Gastroesophageal sphincter (tissue), 4 donors: ENCODE data around the gene ZNF329. TPM values are rescaled to one million over a fixed set of nuclear protein-coding genes. Genes with fewer than 3 reads are reported as not detected.
A peak's percentile ranks its signal among the peaks of the same experiment; 100 is the strongest.
"Not testable (repeated sequence)": the region's sequence is repeated elsewhere in the genome, so short reads cannot be mapped to it uniquely, and the experiment has no call there.

ENCODE experiments used
- ATAC-seq: fragments of 150-250 bp; one replicate; pipeline ENCODE4 v1.9.1; 2016; ENCODE audit warnings: mild to moderate bottlenecking, moderate library complexity
- H3K27ac ChIP-seq, 4 donors: fragments of 200-600 bp; sonication (generic) in 3 of 4; 1 replicate in 3 of 4; 2 replicates in 1 of 4; pipeline ENCODE4 v1.5.1; 2016 to 2019
- H3K27me3 ChIP-seq: fragments of 200-600 bp; sonication (generic); one replicate; pipeline ENCODE4 v1.5.1; 2019
- H3K36me3 ChIP-seq, 2 donors: fragments of 200-600 bp; sonication (generic); one replicate each; pipeline ENCODE4 v1.5.1; 2019; ENCODE audit warnings: control low read depth in 1 of 2
- H3K4me1 ChIP-seq, 3 donors: fragments of 200-600 bp; sonication (generic); 1 replicate in 2 of 3; 2 replicates in 1 of 3; pipeline ENCODE4 v1.5.1; 2016 to 2019; ENCODE audit warnings: control low read depth in 2 of 3
- H3K4me3 ChIP-seq, 2 donors: fragments of 200-600 bp; sonication (generic); one replicate each; pipeline ENCODE4 v1.5.1; 2019; ENCODE audit warnings: mild to moderate bottlenecking in 1 of 2, moderate library complexity in 1 of 2
- H3K9me3 ChIP-seq, 3 donors: fragments of 200-600 bp; sonication (generic); one replicate each; pipeline ENCODE4 v1.5.1; 2017 to 2019; ENCODE audit warnings: control low read depth in 2 of 3
- EP300 ChIP-seq: sonication (generic); formaldehyde crosslinking; IDR thresholded peaks from one replicate; pipeline ENCODE4 v1.6.1; 2017; ENCODE audit warnings: antibody characterized with exemption, mild to moderate bottlenecking
- POLR2A ChIP-seq, 2 donors: fragments of 450-650 bp; IDR thresholded peaks; one replicate each; pipeline ENCODE4 v1.6.1; 2017; ENCODE audit warnings: antibody characterized with exemption in 2 of 2, mild to moderate bottlenecking in 2 of 2, moderate library complexity in 1 of 2
- POLR2AphosphoS5 ChIP-seq: sonication (generic); formaldehyde crosslinking; IDR thresholded peaks from one replicate; pipeline ENCODE4 v1.6.1; 2017; ENCODE audit warnings: antibody characterized with exemption
- WGBS, 2 donors: methylation state at CpG; one replicate each; pipeline ENCODE4 v1.1.5; 2018; ENCODE audit warnings: low coverage in 1 of 2; 5-methylcytosine and 5-hydroxymethylcytosine counted together
- total RNA-seq, 4 donors: library from RNA; depleted of rRNA; stranded (reverse); fragments of >200 nt; gene quantifications; one replicate each; pipeline ENCODE4 v1.1.0, GENCODE V29; 2016
- TF ChIP-seq, protein P1 (sequence below), 4 experiments: fragments of 200-600 bp in 2 of 4; fragments of 450-650 bp in 2 of 4; sonication (generic) in 1 of 4; IDR thresholded peaks; one replicate each; pipeline ENCODE4 v1.5.1; 2017 to 2019; ENCODE audit warnings: antibody characterized with exemption in 4 of 4, mild to moderate bottlenecking in 2 of 4, moderate library complexity in 2 of 4

ZNF329 gene
- total RNA-seq, 4 donors from 2014 or later: 8.4 to 14.8 (median 11.7) TPM

GRCh38 chr19:58157045-58157728, 6.6 kb upstream of the ZNF329 start:
- TF ChIP-seq POLR2A (IDR thresholded peaks at IDR 0.05) (no peak), POLR2AphosphoS5 (no peak), EP300 (no peak)
- H3K27me3 ChIP-seq: no peaks in the 10 kb centered on the region
- H3K4me1 ChIP-seq: peaks cover 0 to 31% (median 10%) of the 10 kb centered on the region in 3 donors
- ATAC-seq: no peak
- H3K36me3 ChIP-seq: no peaks in the 10 kb centered on the region
- 87% methylated on average over 3 of the region's 53 CpGs; no CpG with 5 or more reads in 1 of the 2 donors for WGBS, 2 donors
- H3K4me3 ChIP-seq: no peak overlapping the region
- H3K9me3 ChIP-seq: peaks cover 0 to 23% (median 0%) of the 10 kb centered on the region in 3 donors
- no peak overlapping the region for H3K27ac ChIP-seq

GRCh38 chr19:58154679-58155648, 4.4 kb upstream of the ZNF329 start:
- Histone ChIP-seq H3K36me3 (no peaks in the 10 kb centered on the region), H3K4me1 (peaks cover 0 to 49% (median 12%) of the 10 kb centered on the region in 3 donors), H3K4me3 (peak overlapping the region; percentile 82 to 85), H3K27me3 (no peaks in the 10 kb centered on the region), H3K9me3 (peaks cover 0 to under 1% (median 0%) of the 10 kb centered on the region in 3 donors), H3K27ac (peak overlapping the region; percentile 85 to 98 (median 90))
- 0% methylated on average over 2 to 6 of the region's 85 CpGs for WGBS, 2 donors
- peak; percentile 98 for ATAC-seq
- TF ChIP-seq, protein P1, sequence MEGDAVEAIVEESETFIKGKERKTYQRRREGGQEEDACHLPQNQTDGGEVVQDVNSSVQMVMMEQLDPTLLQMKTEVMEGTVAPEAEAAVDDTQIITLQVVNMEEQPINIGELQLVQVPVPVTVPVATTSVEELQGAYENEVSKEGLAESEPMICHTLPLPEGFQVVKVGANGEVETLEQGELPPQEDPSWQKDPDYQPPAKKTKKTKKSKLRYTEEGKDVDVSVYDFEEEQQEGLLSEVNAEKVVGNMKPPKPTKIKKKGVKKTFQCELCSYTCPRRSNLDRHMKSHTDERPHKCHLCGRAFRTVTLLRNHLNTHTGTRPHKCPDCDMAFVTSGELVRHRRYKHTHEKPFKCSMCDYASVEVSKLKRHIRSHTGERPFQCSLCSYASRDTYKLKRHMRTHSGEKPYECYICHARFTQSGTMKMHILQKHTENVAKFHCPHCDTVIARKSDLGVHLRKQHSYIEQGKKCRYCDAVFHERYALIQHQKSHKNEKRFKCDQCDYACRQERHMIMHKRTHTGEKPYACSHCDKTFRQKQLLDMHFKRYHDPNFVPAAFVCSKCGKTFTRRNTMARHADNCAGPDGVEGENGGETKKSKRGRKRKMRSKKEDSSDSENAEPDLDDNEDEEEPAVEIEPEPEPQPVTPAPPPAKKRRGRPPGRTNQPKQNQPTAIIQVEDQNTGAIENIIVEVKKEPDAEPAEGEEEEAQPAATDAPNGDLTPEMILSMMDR (IDR thresholded peaks at IDR 0.05): peak; percentile 89 to 100 (median 98)
- no peak for TF ChIP-seq EP300
- peak; percentile 77 for TF ChIP-seq POLR2AphosphoS5
- TF ChIP-seq POLR2A (IDR thresholded peaks at IDR 0.05): peak; percentile 51 to 80

GRCh38 chr19:58154287-58154678, 3.7 kb upstream of the ZNF329 start:
- H3K27ac ChIP-seq: peak overlapping the region; percentile 85 to 98 (median 90)
- ATAC-seq: peak; percentile 23
- peak overlapping the region; percentile 82 to 85 for H3K4me3 ChIP-seq
- H3K4me1 ChIP-seq: peaks cover 0 to 56% (median 14%) of the 10 kb centered on the region in 3 donors
- H3K36me3 ChIP-seq: no peaks in the 10 kb centered on the region
- WGBS, 2 donors: 0 to 2% methylated on average over 2 to 9 of the region's 12 CpGs
- H3K27me3 ChIP-seq: no peaks in the 10 kb centered on the region
- TF ChIP-seq, protein P1 (IDR thresholded peaks at IDR 0.05): no peak
- no peak for TF ChIP-seq POLR2AphosphoS5
- TF ChIP-seq EP300: no peak
- no peak for TF ChIP-seq POLR2A (IDR thresholded peaks at IDR 0.05)
- no peaks in the 10 kb centered on the region for H3K9me3 ChIP-seq

GRCh38 chr19:58153386-58153785, 2.8 kb upstream of the ZNF329 start:
- no peaks in the 10 kb centered on the region for H3K27me3 ChIP-seq
- WGBS, 2 donors: 88 to 100% methylated on average over 1 to 2 of the region's 2 CpGs

DNA sequence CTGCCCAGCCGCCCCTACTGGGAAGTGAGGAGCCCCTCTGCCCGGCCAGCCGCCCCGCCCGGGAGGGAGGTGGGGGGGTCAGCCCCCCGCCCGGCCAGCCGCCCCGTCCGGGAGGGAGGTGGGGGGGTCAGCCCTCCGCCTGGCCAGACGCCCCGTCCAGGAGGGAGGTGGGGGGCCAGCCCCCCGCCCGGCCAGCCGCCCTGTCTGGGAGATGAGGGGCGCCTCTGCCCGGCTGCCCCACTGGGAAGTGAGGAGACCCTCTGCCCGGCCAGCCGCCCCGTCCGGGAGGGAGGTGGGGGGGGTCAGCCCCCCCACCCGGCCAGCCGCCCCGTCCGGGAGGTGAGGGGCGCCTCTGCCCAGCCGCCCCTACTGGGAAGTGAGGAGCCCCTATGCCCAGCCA, 3.1 kb downstream of the ZNF329 start:
- not testable (repeated sequence) for H3K27me3 ChIP-seq, ATAC-seq, H3K4me3 ChIP-seq, H3K27ac ChIP-seq
- no CpG with 5 or more reads among the region's 28 CpGs for WGBS, 2 donors
- H3K4me1 ChIP-seq: peaks cover 0 to 34% (median 4%) of the 10 kb centered on the region in 3 donors
- peaks cover 0 to 41% (median 0%) of the 10 kb centered on the region in 3 donors for H3K9me3 ChIP-seq
- H3K36me3 ChIP-seq: peaks cover under 1 to 28% of the 10 kb centered on the region in 2 donors

More at GRCh38 chr19:58153386-58153785, 2.8 kb upstream of the ZNF329 start:
- no peaks in the 10 kb centered on the region for H3K36me3 ChIP-seq
- H3K9me3 ChIP-seq: no peaks in the 10 kb centered on the region
- TF ChIP-seq POLR2AphosphoS5 (no peak), EP300 (no peak), POLR2A (IDR thresholded peaks at IDR 0.05) (no peak)
- TF ChIP-seq, protein P1 (IDR thresholded peaks at IDR 0.05): no peak
- H3K4me1 ChIP-seq: peaks cover 0 to 63% (median 14%) of the 10 kb centered on the region in 3 donors
- H3K27ac ChIP-seq: no peak overlapping the region
- no peak overlapping the region for H3K4me3 ChIP-seq
- ATAC-seq: no peak
